Measurements from ENCODE around the gene PGLYRP4. TPM values are rescaled to one million over a fixed set of nuclear protein-coding genes. Genes with fewer than 3 reads are reported as not detected.

The PGLYRP4 gene
- total RNA-seq, 2 experiments from 2014 or later, result not detected

- intact Hi-C loops (cut with micrococcal nuclease; ENCODE audit: unreplicated experiment), result no loop called here
- DNase-seq (ENCODE audit: low spot score), result no peak
- Histone ChIP-seq H3K9me2 (ENCODE audit: insufficient read depth, low read length) (no peaks in the 10 kb centered on the region), H3K4me2 (ENCODE audit: low read length) (no peak overlapping the region), H3K79me2 (ENCODE audit: insufficient read depth, low read depth, low read length) (no peaks in the 10 kb centered on the region), H4K20me1 (ENCODE audit: insufficient read depth, low read length) (no peaks in the 10 kb centered on the region), H3K27ac (ENCODE audit: low read depth, low read length, poor library complexity, severe bottlenecking) (no peak overlapping the region), H3K36me3 (ENCODE audit: insufficient read depth, low read length) (no peaks in the 10 kb centered on the region), H3K9me3 (ENCODE audit: low read length) (no peaks in the 10 kb centered on the region), H3K4me3 (ENCODE audit: low read depth, low read length, poor library complexity, severe bottlenecking) (no peak overlapping the region), H3K4me1 (ENCODE audit: insufficient read depth, low read length, poor library complexity, severe bottlenecking) (no peaks in the 10 kb centered on the region), H2AFZ (ENCODE audit: low read length) (no peak overlapping the region)
- POLR2A ChIA-PET, result no interaction called here
- CTCF ChIA-PET (ENCODE audit: unreplicated experiment), result no interaction called here
- no TSS peak for BruUV-seq (replicated peaks)
- TF ChIP-seq CTCF (conservative IDR thresholded peaks at IDR 0.05; ENCODE audit: low read length), result no peak
- no peak for TF ChIP-seq EZH2phosphoT487 (IDR thresholded peaks at IDR 0.05; ENCODE audit: borderline replicate concordance, low read depth, low read length)
Observed at GRCh38 chr1:153344718-153345025, 4.0 kb downstream of the PGLYRP4 start.

- POLR2A ChIA-PET, result no interaction called here
- no peaks in the 10 kb centered on the region for H4K20me1 ChIP-seq (ENCODE audit: insufficient read depth, low read length)
- no peak for DNase-seq (ENCODE audit: low spot score)
- no peaks in the 10 kb centered on the region for H3K9me3 ChIP-seq (ENCODE audit: low read length)
- no peaks in the 10 kb centered on the region for H3K9me2 ChIP-seq (ENCODE audit: insufficient read depth, low read length)
- H3K27ac ChIP-seq (ENCODE audit: low read depth, low read length, poor library complexity, severe bottlenecking), result no peak overlapping the region
- CTCF ChIA-PET (ENCODE audit: unreplicated experiment), result no interaction called here
- no peak overlapping the region for H3K4me3 ChIP-seq (ENCODE audit: low read depth, low read length, poor library complexity, severe bottlenecking)
- H3K4me1 ChIP-seq (ENCODE audit: insufficient read depth, low read length, poor library complexity, severe bottlenecking), result no peaks in the 10 kb centered on the region
- no peaks in the 10 kb centered on the region for H3K79me2 ChIP-seq (ENCODE audit: insufficient read depth, low read depth, low read length)
- no peak for TF ChIP-seq EZH2phosphoT487 (IDR thresholded peaks at IDR 0.05; ENCODE audit: borderline replicate concordance, low read depth, low read length)
- TF ChIP-seq CTCF (conservative IDR thresholded peaks at IDR 0.05; ENCODE audit: low read length), result no peak
- intact Hi-C loops (cut with micrococcal nuclease; ENCODE audit: unreplicated experiment), result no loop called here
- H3K4me2 ChIP-seq (ENCODE audit: low read length), result no peak overlapping the region
- no peak overlapping the region for H2AFZ ChIP-seq (ENCODE audit: low read length)
- no TSS peak for BruUV-seq (replicated peaks)
- H3K36me3 ChIP-seq (ENCODE audit: insufficient read depth, low read length), result no peaks in the 10 kb centered on the region
Observed at GRCh38 chr1:153343811-153344717, 4.6 kb downstream of the PGLYRP4 start.

DNA sequence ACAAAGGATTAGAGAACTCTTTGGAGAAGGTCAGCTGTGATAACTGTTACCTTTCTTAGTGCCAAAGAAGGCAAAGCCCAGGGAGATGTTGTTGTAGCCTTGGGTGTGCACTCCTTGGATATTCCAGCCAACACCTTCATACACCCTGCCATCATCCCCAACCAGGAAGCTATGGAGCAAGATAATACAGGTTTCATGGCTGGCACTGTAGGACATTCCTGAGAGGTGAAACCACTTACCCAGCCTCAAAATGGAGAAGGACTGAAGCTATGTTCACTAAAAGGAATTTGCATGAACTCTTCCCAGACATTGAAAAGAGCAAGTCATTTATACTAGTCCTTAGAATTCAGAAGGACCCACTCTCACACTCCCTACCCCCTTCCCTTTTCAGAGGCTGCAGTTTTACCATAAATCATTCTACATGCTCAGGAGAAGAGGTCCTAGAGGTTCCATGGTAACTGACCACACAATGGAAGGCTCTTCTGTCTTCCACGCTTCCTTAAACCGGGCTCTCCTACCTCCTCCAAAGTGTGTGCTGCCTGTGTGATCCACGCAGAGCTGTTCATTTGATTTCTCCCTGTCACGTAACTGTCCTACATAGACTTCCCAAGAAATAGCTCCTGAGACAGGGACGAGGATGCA lies 5.5 kb downstream of the PGLYRP4 start:
- DNase-seq (ENCODE audit: low spot score), result no peak
- TF ChIP-seq CTCF (conservative IDR thresholded peaks at IDR 0.05; ENCODE audit: low read length), result no peak
- TF ChIP-seq EZH2phosphoT487 (IDR thresholded peaks at IDR 0.05; ENCODE audit: borderline replicate concordance, low read depth, low read length), result no peak
- no peaks in the 10 kb centered on the region for H4K20me1 ChIP-seq (ENCODE audit: insufficient read depth, low read length)
- no peak overlapping the region for H3K4me3 ChIP-seq (ENCODE audit: low read depth, low read length, poor library complexity, severe bottlenecking)
- no peak overlapping the region for H2AFZ ChIP-seq (ENCODE audit: low read length)
- CTCF ChIA-PET (ENCODE audit: unreplicated experiment), result no interaction called here
- POLR2A ChIA-PET, result no interaction called here
- H3K4me2 ChIP-seq (ENCODE audit: low read length), result no peak overlapping the region
- BruUV-seq (replicated peaks), result no TSS peak
- H3K79me2 ChIP-seq (ENCODE audit: insufficient read depth, low read depth, low read length), result no peaks in the 10 kb centered on the region
- intact Hi-C loops (cut with micrococcal nuclease; ENCODE audit: unreplicated experiment), result no loop called here
- H3K4me1 ChIP-seq (ENCODE audit: insufficient read depth, low read length, poor library complexity, severe bottlenecking), result no peaks in the 10 kb centered on the region
- no peak overlapping the region for H3K27ac ChIP-seq (ENCODE audit: low read depth, low read length, poor library complexity, severe bottlenecking)
- H3K9me3 ChIP-seq (ENCODE audit: low read length), result no peaks in the 10 kb centered on the region
- H3K36me3 ChIP-seq (ENCODE audit: insufficient read depth, low read length), result no peaks in the 10 kb centered on the region
- no peaks in the 10 kb centered on the region for H3K9me2 ChIP-seq (ENCODE audit: insufficient read depth, low read length)
